OCI-LY7 (cell line): Measurements from ENCODE around the gene RAE1. TPM values are rescaled to one million over a fixed set of nuclear protein-coding genes. Genes with fewer than 3 reads are reported as not detected.

ENCODE experiments used
- BruUV-seq: library from RNA; stranded (reverse); fragments of 400-500 nt; replicated peaks from 2 replicates; lab custom pipeline; 2021; lab: Mats Ljungman, UMichigan
- CTCF ChIA-PET: fragments of 300-600 bp; sonication (Branson Sonifier 250); formaldehyde crosslinking; loops from one replicate; lab custom pipeline; 2022; ENCODE audit warnings: antibody characterized with exemption; ENCODE audit not compliant: unreplicated experiment; lab: Charles Lee
- POLR2A ChIA-PET: fragments of 300-600 bp; sonication (Branson Sonifier 250); formaldehyde crosslinking; loops from one replicate; lab custom pipeline; 2022; ENCODE audit warnings: antibody characterized with exemption; lab: Charles Lee
- DNase-seq: peaks from one replicate; pipeline ENCODE4 v3.0.0-alpha.2; 2015; ENCODE audit warnings: low spot score
- H2AFZ ChIP-seq: fragments of 200-600 bp; sonication (generic), shearing (Covaris generic); 2 replicates; pipeline ENCODE4 v1.6.1; 2014; ENCODE audit warnings: mild to moderate bottlenecking, antibody characterized with exemption, low read length, moderate library complexity
- H3K27ac ChIP-seq: fragments of 200-600 bp; sonication (generic); 2 replicates; pipeline ENCODE4 v1.5.1; 2014; ENCODE audit warnings: mixed run types, low read depth, mild to moderate bottlenecking, moderate library complexity, low read length, inconsistent platforms; ENCODE audit not compliant: poor library complexity, severe bottlenecking
- H3K36me3 ChIP-seq: fragments of 200-600 bp; sonication (generic); 2 replicates; pipeline ENCODE4 v1.6.1; 2014; ENCODE audit warnings: mild to moderate bottlenecking, antibody characterized with exemption, low read length, moderate library complexity, mixed read lengths; ENCODE audit not compliant: insufficient read depth
- H3K4me1 ChIP-seq: fragments of 200-600 bp; sonication (generic); 2 replicates; pipeline ENCODE4 v1.5.1; 2014; ENCODE audit warnings: mild to moderate bottlenecking, low read length; ENCODE audit not compliant: insufficient read depth, poor library complexity, severe bottlenecking
- H3K4me2 ChIP-seq: fragments of 200-600 bp; sonication (generic); 2 replicates; pipeline ENCODE4 v1.6.1; 2014; ENCODE audit warnings: mild to moderate bottlenecking, low read length
- H3K4me3 ChIP-seq: fragments of 200-600 bp; sonication (generic); 2 replicates; pipeline ENCODE4 v1.5.1; 2014; ENCODE audit warnings: mild to moderate bottlenecking, low read depth, low read length; ENCODE audit not compliant: poor library complexity, severe bottlenecking
- H3K79me2 ChIP-seq: fragments of 200-600 bp; sonication (generic); 2 replicates; pipeline ENCODE4 v1.6.1; 2016; ENCODE audit warnings: low read depth, mild to moderate bottlenecking, low read length, moderate library complexity, mixed read lengths; ENCODE audit not compliant: insufficient read depth
- H3K9me2 ChIP-seq: fragments of 200-600 bp; sonication (generic); 2 replicates; pipeline ENCODE4 v1.6.1; 2016; ENCODE audit warnings: mild to moderate bottlenecking, low read length, mixed read lengths; ENCODE audit not compliant: insufficient read depth
- H3K9me3 ChIP-seq: fragments of 200-600 bp; sonication (generic); 2 replicates; pipeline ENCODE4 v1.6.1; 2014; ENCODE audit warnings: mild to moderate bottlenecking, mixed run types, low read length, mixed read lengths
- H4K20me1 ChIP-seq: fragments of 200-600 bp; sonication (generic); 2 replicates; pipeline ENCODE4 v1.6.1; 2014; ENCODE audit warnings: mild to moderate bottlenecking, antibody characterized with exemption, low read length, moderate library complexity, mixed read lengths; ENCODE audit not compliant: insufficient read depth
- CTCF ChIP-seq: fragments of 200-600 bp; sonication (generic); conservative IDR thresholded peaks from 2 replicates; pipeline ENCODE4 v1.5.1; 2014; ENCODE audit warnings: mild to moderate bottlenecking, antibody characterized with exemption, low read length, moderate library complexity, mixed read lengths
- EZH2phosphoT487 ChIP-seq: fragments of 200-600 bp; sonication (generic); IDR thresholded peaks from 2 replicates; pipeline ENCODE4 v1.6.1; 2018; ENCODE audit warnings: low read depth, borderline replicate concordance, mild to moderate bottlenecking, mixed run types, antibody characterized with exemption, low read length, moderate library complexity, mixed read lengths
- intact Hi-C: fragments of 100-400 bp; cut with micrococcal nuclease; formaldehyde crosslinking; loops from one replicate; pipeline ENCODE4 v1.10.0; 2022; ENCODE audit not compliant: unreplicated experiment
- microRNA-seq: library from miRNA; unstranded; fragments of <30 nt; microRNA quantifications from one replicate; pipeline ENCODE4 v1.2.0, GENCODE V29; 2022; ENCODE audit warnings: borderline replicate concordance
- small RNA-seq: library from RNA; depleted of rRNA; stranded (forward); fragments of <200 nt; gene quantifications from one replicate; pipeline ENCODE3, GENCODE V24; 2014
- total RNA-seq, 2 experiments: library from RNA; depleted of rRNA in 1 of 2; stranded (reverse); fragments of >200 nt in 1 of 2; shearing (Covaris generic) in 1 of 2; gene quantifications; 2 replicates each; pipeline ENCODE4 v1.2.3, GENCODE V29; 2014 to 2022

Gene RAE1
- total RNA-seq, 2 experiments from 2014 or later = 55.0 to 57.4 TPM

DNA sequence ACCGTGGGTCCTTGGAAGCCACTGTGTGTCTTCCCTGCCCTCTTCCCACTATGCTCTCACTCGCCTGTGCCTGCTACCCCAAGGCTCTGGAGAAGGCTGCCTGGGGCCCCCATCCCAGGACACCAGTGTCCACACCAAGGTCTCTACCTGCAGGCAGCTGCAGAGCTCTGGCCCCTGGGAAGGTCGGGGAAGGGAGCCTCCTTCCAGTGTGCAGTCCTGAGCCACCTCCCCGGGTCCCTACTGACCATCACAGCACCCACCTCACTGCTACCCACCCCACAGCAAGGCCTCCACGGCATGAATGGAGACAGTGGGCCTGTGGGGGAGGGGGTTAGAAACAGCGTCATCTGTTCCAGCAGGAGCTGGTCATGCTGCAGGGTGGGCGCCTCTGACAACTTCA, 75.8 kb downstream of the RAE1 start:
- H3K4me1 ChIP-seq = peaks cover 61% of the 10 kb centered on the region
- peak; percentile 1; the same call in 1 of the 2 replicates for TF ChIP-seq CTCF
- no peak for TF ChIP-seq EZH2phosphoT487
- intact Hi-C loops = no loop called here
- no peaks in the 10 kb centered on the region for H4K20me1 ChIP-seq
- H3K9me3 ChIP-seq = no peaks in the 10 kb centered on the region
- no TSS peak for BruUV-seq
- POLR2A ChIA-PET = interaction anchor here (1.5 to 3.4 kb wide), 2 partner anchors 9 to 47 kb away, joined by 6 to 11 read pairs; no protein-coding TSS in a partner anchor
- peak overlapping the region; percentile 53 for H3K27ac ChIP-seq
- H3K4me2 ChIP-seq = peak overlapping the region; percentile 69
- H3K36me3 ChIP-seq = no peaks in the 10 kb centered on the region
- H3K9me2 ChIP-seq = no peaks in the 10 kb centered on the region
- H3K4me3 ChIP-seq = no peak overlapping the region
- CTCF ChIA-PET = no interaction called here
- H2AFZ ChIP-seq = peak overlapping the region; percentile 53; the same call in 1 of the 2 replicates
- DNase-seq = no peak
- no peaks in the 10 kb centered on the region for H3K79me2 ChIP-seq

GRCh38 chr20:57428324-57429158, 77.5 kb downstream of the RAE1 start:
- Histone ChIP-seq H3K36me3 (no peaks in the 10 kb centered on the region), H3K27ac (no peak overlapping the region), H3K9me3 (no peaks in the 10 kb centered on the region), H3K4me1 (peaks cover 78% of the 10 kb centered on the region), H3K79me2 (no peaks in the 10 kb centered on the region), H3K9me2 (no peaks in the 10 kb centered on the region), H4K20me1 (no peaks in the 10 kb centered on the region), H3K4me3 (no peak overlapping the region), H2AFZ (no peak overlapping the region; the same call in 1 of the 2 replicates), H3K4me2 (no peak overlapping the region)
- intact Hi-C loops = no loop called here
- no TSS peak for BruUV-seq
- no peak for DNase-seq
- ChIA-PET POLR2A (interaction anchor here (0.9 to 1.5 kb wide), 5 partner anchors 7 to 57 kb away, joined by 3 to 6 read pairs (median 5); no protein-coding TSS in a partner anchor), CTCF (interaction anchor here (0.6 kb wide), 1 partner anchor 705 kb away, joined by 3 read pairs; no protein-coding TSS in a partner anchor)
- TF ChIP-seq EZH2phosphoT487 = no peak

Small RNAs within 50 kb of the gene (microRNA-seq; reads per million reads assigned to microRNA genes)
- not detected for gene MIR4325

Small RNAs within 50 kb of the gene (small RNA-seq; reads per million reads assigned to genes)
- gene MIR4325 (not detected), gene RF00019 (not detected), gene RPL39P39 (not detected)

Other genes with a start within 250 kb of the RAE1 start
- gene BMP7, start 84.6 kb upstream of the RAE1 start, total RNA-seq (2014; rRNA removed; shearing (Covaris generic)) = 72.2 and 94.2 TPM in 2 replicates
- gene BMP7, start 84.6 kb upstream of the RAE1 start, total RNA-seq (2022) = 2.2 and 3.7 TPM in 2 replicates
- gene SPO11, start 21.5 kb upstream of the RAE1 start, total RNA-seq (2014; rRNA removed; shearing (Covaris generic)) = not detected in 2 replicates
- gene SPO11, start 21.5 kb upstream of the RAE1 start, total RNA-seq (2022) = not detected in 2 replicates
- gene RBM38, start 40.1 kb downstream of the RAE1 start, total RNA-seq (2014; rRNA removed; shearing (Covaris generic)) = 136 and 174 TPM in 2 replicates
- 119 and 128 TPM in 2 replicates for gene RBM38, start 40.1 kb downstream of the RAE1 start, total RNA-seq (2022)
- gene CTCFL, start 173.9 kb downstream of the RAE1 start, total RNA-seq (2014; rRNA removed; shearing (Covaris generic)) = 0.63 TPM in 1 of 2 replicates, not detected in the other
- not detected in 2 replicates for gene CTCFL, start 173.9 kb downstream of the RAE1 start, total RNA-seq (2022)
- gene PCK1, start 209.9 kb downstream of the RAE1 start, total RNA-seq (2014; rRNA removed; shearing (Covaris generic)) = 5.7 and 6.9 TPM in 2 replicates
- gene PCK1, start 209.9 kb downstream of the RAE1 start, total RNA-seq (2022) = 13.0 and 13.4 TPM in 2 replicates